ENCODE results near the gene PTPRM. TPM values are rescaled to one million over a fixed set of nuclear protein-coding genes. Genes with fewer than 3 reads are reported as not detected.

PTPRM gene
- total RNA-seq, 1 experiment from 2014 or later, result 6.2 TPM

DNA sequence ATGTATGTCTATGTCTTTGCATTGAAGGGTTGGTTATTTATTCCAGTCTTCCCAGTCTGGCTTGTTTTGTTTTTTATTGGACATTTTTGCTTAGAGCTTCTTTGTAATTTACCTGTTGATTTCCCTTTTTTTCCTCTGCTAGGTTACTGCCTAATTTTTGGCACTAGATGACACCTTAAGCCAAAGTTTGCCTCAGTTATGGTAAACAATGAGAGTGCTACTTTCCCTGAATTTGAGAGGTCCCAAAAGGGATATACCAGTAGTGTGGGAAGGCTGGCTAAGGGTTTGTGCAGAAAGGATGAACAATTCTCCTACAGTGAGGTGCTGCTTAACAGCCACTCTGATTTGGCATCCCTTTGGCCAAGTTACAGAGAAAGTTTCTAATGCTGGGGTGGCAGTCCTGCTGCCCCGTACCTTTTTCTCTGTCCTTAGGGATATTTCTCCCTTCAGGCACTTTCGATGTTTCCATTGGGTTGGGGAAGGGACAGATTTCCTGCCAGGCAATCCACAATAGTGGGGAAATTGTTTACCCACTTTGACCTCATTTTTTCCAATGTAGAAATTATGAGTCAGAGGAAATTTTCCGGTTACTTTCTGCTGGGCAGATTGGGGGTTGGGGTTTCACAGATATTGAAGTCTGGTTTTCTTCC lies 354.9 kb downstream of the PTPRM start:
- Histone ChIP-seq H3K4me2 (ENCODE audit: insufficient read depth, insufficient read length, low read length) (no peak overlapping the region), H3K23me2 (ENCODE audit: insufficient read length, low read depth, low read length, poor library complexity, severe bottlenecking) (no peaks in the 10 kb centered on the region), H3K23ac (ENCODE audit: insufficient read length, low read depth, low read length) (no peak overlapping the region), H4K91ac (ENCODE audit: insufficient read length, low read depth, low read length) (no peak overlapping the region), H2BK5ac (ENCODE audit: insufficient read length, low read length) (no peak overlapping the region), H3K9ac (ENCODE audit: extremely low read depth, insufficient read length, low read length) (no peak overlapping the region), H3K79me1 (ENCODE audit: insufficient read depth, low read depth, low read length, poor library complexity, severe bottlenecking) (no peaks in the 10 kb centered on the region), H3K4ac (ENCODE audit: low read depth, low read length) (no peak overlapping the region), H3K79me2 (ENCODE audit: insufficient read depth, low read length) (no peaks in the 10 kb centered on the region), H2AFZ (ENCODE audit: low read length) (no peak overlapping the region), H4K8ac (replicated peaks; ENCODE audit: insufficient read length, low read depth, low read length) (no peak overlapping the region), H4K5ac (ENCODE audit: insufficient read length, low read depth, low read length) (no peak overlapping the region), H3K27ac (ENCODE audit: insufficient read length, low read depth, low read length) (no peak overlapping the region), H3K14ac (ENCODE audit: insufficient read depth, low read length) (no peak overlapping the region), H2AK5ac (ENCODE audit: insufficient read length, low read length) (no peak overlapping the region), H3K18ac (ENCODE audit: insufficient read length, low read depth, low read length) (no peak overlapping the region), H3K56ac (ENCODE audit: insufficient read length, low read depth, low read length) (no peak overlapping the region), H3K27me3 (ENCODE audit: insufficient read depth, low read length) (no peaks in the 10 kb centered on the region), H2BK15ac (ENCODE audit: low read depth, low read length) (no peak overlapping the region), H2BK12ac (ENCODE audit: insufficient read length, low read depth, low read length) (no peak overlapping the region), H3K4me1 (ENCODE audit: insufficient read depth, low read length) (peaks cover 3% of the 10 kb centered on the region; the same call in 1 of the 2 replicates), H2BK20ac (ENCODE audit: low read depth, low read length, poor library complexity, severe bottlenecking) (no peak overlapping the region), H4K20me1 (ENCODE audit: control insufficient read depth, insufficient read depth, insufficient read length) (no peaks in the 10 kb centered on the region), H2BK120ac (ENCODE audit: low read depth, low read length, poor library complexity, severe bottlenecking) (no peak overlapping the region), H3T11ph (ENCODE audit: low read length) (no peak overlapping the region), H3K9me3 (ENCODE audit: control insufficient read depth, low read depth, low read length) (no peaks in the 10 kb centered on the region)
- Mint-ChIP-seq H3K36me3 (ENCODE audit: insufficient read depth in 1 of 3, low read depth in 3 of 3) (no peaks in the 10 kb centered on the region; a peak in 1 of 7 replicates), H3K27me3 (ENCODE audit: low read depth) (no peaks in the 10 kb centered on the region), H3K27ac (no peak overlapping the region), H3K4me1 (peaks cover 4% of the 10 kb centered on the region in 2 experiments; a peak in 3 of 4 replicates), H3K9me3 (0 out of 5 replicates have a peak, but pooled peaks cover 0 to 3% of the 10 kb centered on the region in 2 experiments), H3K4me3 (no peak overlapping the region)
- no CpG with 5 or more reads among the region's 3 CpGs for WGBS (ENCODE audit: extremely low coverage, insufficient read length, low lambda C conversion rate)
- DNase-seq, result no peak
- TF ChIP-seq, protein P1, sequence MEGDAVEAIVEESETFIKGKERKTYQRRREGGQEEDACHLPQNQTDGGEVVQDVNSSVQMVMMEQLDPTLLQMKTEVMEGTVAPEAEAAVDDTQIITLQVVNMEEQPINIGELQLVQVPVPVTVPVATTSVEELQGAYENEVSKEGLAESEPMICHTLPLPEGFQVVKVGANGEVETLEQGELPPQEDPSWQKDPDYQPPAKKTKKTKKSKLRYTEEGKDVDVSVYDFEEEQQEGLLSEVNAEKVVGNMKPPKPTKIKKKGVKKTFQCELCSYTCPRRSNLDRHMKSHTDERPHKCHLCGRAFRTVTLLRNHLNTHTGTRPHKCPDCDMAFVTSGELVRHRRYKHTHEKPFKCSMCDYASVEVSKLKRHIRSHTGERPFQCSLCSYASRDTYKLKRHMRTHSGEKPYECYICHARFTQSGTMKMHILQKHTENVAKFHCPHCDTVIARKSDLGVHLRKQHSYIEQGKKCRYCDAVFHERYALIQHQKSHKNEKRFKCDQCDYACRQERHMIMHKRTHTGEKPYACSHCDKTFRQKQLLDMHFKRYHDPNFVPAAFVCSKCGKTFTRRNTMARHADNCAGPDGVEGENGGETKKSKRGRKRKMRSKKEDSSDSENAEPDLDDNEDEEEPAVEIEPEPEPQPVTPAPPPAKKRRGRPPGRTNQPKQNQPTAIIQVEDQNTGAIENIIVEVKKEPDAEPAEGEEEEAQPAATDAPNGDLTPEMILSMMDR (conservative IDR thresholded peaks at IDR 0.05), result no peak
